GM23338 (cell line): ENCODE results near the gene E2F6. TPM values are rescaled to one million over a fixed set of nuclear protein-coding genes. Genes with fewer than 3 reads are reported as not detected.
A peak's percentile ranks its signal among the peaks of the same experiment; 100 is the strongest.

ENCODE experiments used
- ATAC-seq: fragments of 200-7000 bp; cut with Tn5 transposase; 3 replicates; pipeline ENCODE4 v1.9.1; 2020
- DNase-seq: peaks from one replicate; pipeline ENCODE4 v3.0.0-alpha.2; 2015; ENCODE audit warnings: low spot score
- H2AFZ ChIP-seq: fragments of 200-600 bp; sonication (generic); 2 replicates; pipeline ENCODE4 v1.8.0; 2016; ENCODE audit warnings: antibody characterized with exemption, mild to moderate bottlenecking, moderate library complexity
- H3F3A ChIP-seq: fragments of 200-600 bp; sonication (generic); replicated peaks from 2 replicates; pipeline ENCODE4 v1.8.0; 2017; ENCODE audit warnings: antibody characterized with exemption, mixed run types, low read depth
- H3K27ac ChIP-seq: fragments of 200-600 bp; sonication (generic); 2 replicates; pipeline ENCODE4 v1.6.1; 2016; ENCODE audit warnings: low read depth
- H3K27me3 ChIP-seq: fragments of 200-600 bp; sonication (generic); 2 replicates; pipeline ENCODE4 v1.8.0; 2016; ENCODE audit warnings: mild to moderate bottlenecking, mixed run types, moderate library complexity; ENCODE audit not compliant: insufficient read depth
- H3K36me3 ChIP-seq: fragments of 200-600 bp; sonication (generic); 2 replicates; pipeline ENCODE4 v1.8.0; 2016; ENCODE audit warnings: mild to moderate bottlenecking; ENCODE audit not compliant: insufficient read depth
- H3K4me1 ChIP-seq: fragments of 200-600 bp; sonication (generic); 2 replicates; pipeline ENCODE4 v1.8.0; 2016; ENCODE audit warnings: mild to moderate bottlenecking, moderate library complexity; ENCODE audit not compliant: insufficient read depth
- H3K4me2 ChIP-seq: fragments of 200-600 bp; sonication (generic); 2 replicates; pipeline ENCODE4 v1.7.1; 2017; ENCODE audit warnings: mixed run types
- H3K4me3 ChIP-seq: fragments of 200-600 bp; sonication (generic); 2 replicates; pipeline ENCODE4 v1.6.1; 2016; ENCODE audit warnings: mixed run types
- H3K79me2 ChIP-seq: fragments of 200-600 bp; sonication (generic); replicated peaks from 2 replicates; pipeline ENCODE4 v1.8.0; 2017; ENCODE audit warnings: mild to moderate bottlenecking; ENCODE audit not compliant: insufficient read depth
- H3K9me2 ChIP-seq: fragments of 200-600 bp; sonication (generic); 2 replicates; pipeline ENCODE4 v1.8.0; 2017; ENCODE audit not compliant: insufficient read depth
- H4K20me1 ChIP-seq: fragments of 200-600 bp; sonication (generic); replicated peaks from 2 replicates; pipeline ENCODE4 v1.8.0; 2017; ENCODE audit warnings: mild to moderate bottlenecking; ENCODE audit not compliant: insufficient read depth
- H3K27ac Mint-ChIP-seq: 2 replicates; pipeline ENCODE4 v1.8.0; 2020; ENCODE audit warnings: inconsistent platforms, mild to moderate bottlenecking, moderate library complexity, mixed read lengths
- H3K27me3 Mint-ChIP-seq: 3 replicates; pipeline ENCODE4 v1.8.0; 2022; ENCODE audit warnings: low read depth, mild to moderate bottlenecking, moderate library complexity, mixed read lengths, inconsistent platforms; ENCODE audit not compliant: insufficient read depth, poor library complexity
- H3K36me3 Mint-ChIP-seq: 3 replicates; pipeline ENCODE4 v1.8.0; 2021; ENCODE audit warnings: low read depth, mild to moderate bottlenecking, inconsistent platforms, moderate library complexity, mixed read lengths
- H3K4me1 Mint-ChIP-seq: 3 replicates; pipeline ENCODE4 v1.8.0; 2020; ENCODE audit warnings: mild to moderate bottlenecking, inconsistent platforms, mixed read lengths
- H3K4me3 Mint-ChIP-seq: 3 replicates; pipeline ENCODE4 v1.8.0; 2021; ENCODE audit warnings: moderate library complexity, mild to moderate bottlenecking, inconsistent platforms, mixed read lengths
- H3K9me3 Mint-ChIP-seq: 3 replicates; pipeline ENCODE4 v1.8.0; 2020; ENCODE audit warnings: moderate library complexity, mild to moderate bottlenecking, inconsistent platforms, mixed read lengths
- CREB1 ChIP-seq: fragments of 250-450 bp; sonication (Bioruptor Pico); IDR thresholded peaks from 2 replicates; pipeline ENCODE4 v1.5.0; 2020; ENCODE audit warnings: low read depth, mild to moderate bottlenecking, moderate library complexity
- EZH2 ChIP-seq: fragments of 200-600 bp; sonication (generic); IDR thresholded peaks from one replicate; pipeline ENCODE4 v1.8.0; 2017; ENCODE audit warnings: antibody characterized with exemption, mild to moderate bottlenecking, low read depth; ENCODE audit not compliant: unreplicated experiment
- EZH2phosphoT487 ChIP-seq: fragments of 200-600 bp; sonication (generic); IDR thresholded peaks from one replicate; pipeline ENCODE4 v1.8.1; 2018; ENCODE audit warnings: antibody characterized with exemption; ENCODE audit not compliant: unreplicated experiment
- JUNB ChIP-seq: IDR thresholded peaks from one replicate; pipeline ENCODE4 v1.6.1; 2016; ENCODE audit warnings: antibody characterized with exemption; ENCODE audit not compliant: unreplicated experiment
- NANOG ChIP-seq: IDR thresholded peaks from 2 replicates; pipeline ENCODE4 v1.6.1; 2016; ENCODE audit warnings: antibody characterized with exemption, borderline replicate concordance
- POLR2AphosphoS5 ChIP-seq: IDR thresholded peaks from 2 replicates; pipeline ENCODE4 v1.6.1; 2016; ENCODE audit warnings: antibody characterized with exemption, low read depth
- STAT1 ChIP-seq: IDR thresholded peaks from one replicate; pipeline ENCODE4 v1.6.1; 2016; ENCODE audit warnings: antibody characterized with exemption; ENCODE audit not compliant: unreplicated experiment
- ZNF114 ChIP-seq: fragments of 250-450 bp; sonication (Bioruptor Pico); IDR thresholded peaks from 2 replicates; pipeline ENCODE4 v1.5.0; 2020; ENCODE audit warnings: mild to moderate bottlenecking, moderate library complexity
- ZNF331 ChIP-seq: fragments of 250-450 bp; sonication (Bioruptor Pico); IDR thresholded peaks from 2 replicates; pipeline ENCODE4 v1.5.0; 2020; ENCODE audit warnings: low read depth, mild to moderate bottlenecking, moderate library complexity
- polyA plus RNA-seq: library from polyadenylated mRNA; unstranded; fragments of >200 nt; fragmentation: Nextera tagmentation; extraction: Ambion mirVana; gene quantifications from 2 replicates; pipeline ENCODE4 v1.2.1, GENCODE V29; 2016
- total RNA-seq: library from RNA; depleted of rRNA; stranded (reverse); fragments of >200 nt; shearing (Covaris generic); gene quantifications from 2 replicates; pipeline ENCODE4 v1.2.3, GENCODE V29; 2014
- TF ChIP-seq, protein P1 (sequence below), 2 experiments: fragments of 200-600 bp in 1 of 2; sonication (generic) in 1 of 2; conservative IDR thresholded peaks; 2 replicates each; pipeline versions ENCODE4 v1.5.1 to v1.6.1; 2016 to 2017; ENCODE audit warnings: antibody characterized with exemption in 2 of 2, low read depth in 2 of 2, mild to moderate bottlenecking in 2 of 2, moderate library complexity in 1 of 2
- TF ChIP-seq, protein P2 (sequence below): IDR thresholded peaks from one replicate; pipeline ENCODE4 v1.6.1; 2018; ENCODE audit warnings: antibody characterized with exemption; ENCODE audit not compliant: unreplicated experiment

Gene E2F6
- total and polyA plus RNA-seq, 2 experiments from 2014 or later, result 16.9 to 20.7 TPM

DNA sequence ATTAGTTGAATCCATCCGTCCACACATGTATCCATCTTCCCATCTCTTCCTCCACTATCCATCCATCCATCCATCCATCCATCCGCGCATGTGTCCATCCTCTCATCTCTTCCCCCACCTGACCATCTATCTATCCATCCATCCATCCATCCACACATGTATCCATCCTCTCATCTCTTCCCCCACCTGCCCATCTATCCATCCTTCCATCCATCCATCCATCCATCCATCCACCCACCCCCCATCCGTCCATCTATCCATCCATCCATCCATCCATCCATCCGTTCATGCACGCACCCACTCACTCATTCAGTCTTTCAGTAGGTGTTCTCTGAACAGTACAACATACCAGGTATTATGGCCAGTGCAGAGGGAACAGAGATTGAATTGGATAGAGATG is 48.9 kb upstream of the E2F6 start:
- Histone ChIP-seq H3F3A (no peaks in the 10 kb centered on the region), H3K79me2 (peaks cover 70% of the 10 kb centered on the region), H3K4me1 (peaks cover 36% of the 10 kb centered on the region), H3K27me3 (no peaks in the 10 kb centered on the region), H3K9me2 (peaks cover 16% of the 10 kb centered on the region; the same call in 1 of the 2 replicates), H3K36me3 (no peaks in the 10 kb centered on the region), H3K4me3 (no peak overlapping the region), H3K27ac (no peak overlapping the region), H4K20me1 (peaks cover 3% of the 10 kb centered on the region), H3K4me2 (0 out of 2 replicates have a peak overlapping the region, but pooled peaks have one; percentile 51), H2AFZ (no peak overlapping the region)
- DNase-seq (no peak), ATAC-seq (no peak)
- H3K4me3 Mint-ChIP-seq, result no peak overlapping the region
- H3K27ac Mint-ChIP-seq, result no peak overlapping the region
- TF ChIP-seq POLR2AphosphoS5 (no peak), NANOG (no peak), STAT1 (no peak), JUNB (no peak), CREB1 (no peak), EZH2phosphoT487 (no peak)
- TF ChIP-seq, protein P1, sequence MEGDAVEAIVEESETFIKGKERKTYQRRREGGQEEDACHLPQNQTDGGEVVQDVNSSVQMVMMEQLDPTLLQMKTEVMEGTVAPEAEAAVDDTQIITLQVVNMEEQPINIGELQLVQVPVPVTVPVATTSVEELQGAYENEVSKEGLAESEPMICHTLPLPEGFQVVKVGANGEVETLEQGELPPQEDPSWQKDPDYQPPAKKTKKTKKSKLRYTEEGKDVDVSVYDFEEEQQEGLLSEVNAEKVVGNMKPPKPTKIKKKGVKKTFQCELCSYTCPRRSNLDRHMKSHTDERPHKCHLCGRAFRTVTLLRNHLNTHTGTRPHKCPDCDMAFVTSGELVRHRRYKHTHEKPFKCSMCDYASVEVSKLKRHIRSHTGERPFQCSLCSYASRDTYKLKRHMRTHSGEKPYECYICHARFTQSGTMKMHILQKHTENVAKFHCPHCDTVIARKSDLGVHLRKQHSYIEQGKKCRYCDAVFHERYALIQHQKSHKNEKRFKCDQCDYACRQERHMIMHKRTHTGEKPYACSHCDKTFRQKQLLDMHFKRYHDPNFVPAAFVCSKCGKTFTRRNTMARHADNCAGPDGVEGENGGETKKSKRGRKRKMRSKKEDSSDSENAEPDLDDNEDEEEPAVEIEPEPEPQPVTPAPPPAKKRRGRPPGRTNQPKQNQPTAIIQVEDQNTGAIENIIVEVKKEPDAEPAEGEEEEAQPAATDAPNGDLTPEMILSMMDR (conservative IDR thresholded peaks at IDR 0.05; ENCODE audit: low read depth in 2 of 2), result no peak
- H3K9me3 Mint-ChIP-seq, result no peaks in the 10 kb centered on the region
- peaks cover 3% of the 10 kb centered on the region for H3K27me3 Mint-ChIP-seq
- H3K36me3 Mint-ChIP-seq, result no peaks in the 10 kb centered on the region
- peaks cover 51% of the 10 kb centered on the region for H3K4me1 Mint-ChIP-seq

DNA sequence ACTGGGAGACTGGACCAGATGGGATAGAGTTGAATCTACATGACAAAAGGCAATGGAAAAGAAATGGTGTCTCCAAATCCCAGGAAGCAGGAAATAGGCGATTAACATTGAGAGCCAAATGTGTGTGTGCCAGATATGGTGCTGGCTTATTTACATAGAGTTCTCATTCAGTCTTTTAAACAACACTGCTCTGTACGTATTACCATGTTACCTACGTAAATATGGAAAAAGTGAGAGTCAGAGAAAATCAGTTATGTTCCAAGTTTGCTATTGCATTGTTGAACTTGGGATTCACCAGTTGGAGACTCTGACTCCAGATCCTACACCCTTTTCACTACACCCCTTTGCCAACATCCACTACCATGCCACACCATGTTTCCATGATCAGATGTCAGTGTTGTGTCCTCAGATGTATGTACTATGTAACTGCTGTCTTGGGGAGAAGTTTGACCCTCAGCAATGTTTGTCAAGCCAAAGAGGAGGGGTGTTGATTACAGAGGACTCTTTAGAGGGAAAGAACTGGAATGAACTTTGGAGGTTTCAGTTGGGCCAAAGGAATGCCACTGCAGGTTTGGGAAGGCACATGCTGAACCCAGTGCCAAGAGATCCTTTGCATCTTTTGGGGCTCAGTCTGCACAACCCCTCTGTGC is 48.2 kb upstream of the E2F6 start:
- Histone ChIP-seq H3K36me3 (no peaks in the 10 kb centered on the region), H3K4me2 (peak overlapping the region; percentile 67), H3K27me3 (no peaks in the 10 kb centered on the region), H4K20me1 (peaks cover 3% of the 10 kb centered on the region), H3K79me2 (peaks cover 65% of the 10 kb centered on the region), H3K4me1 (peaks cover 36% of the 10 kb centered on the region), H3K9me2 (peaks cover 16% of the 10 kb centered on the region; the same call in 1 of the 2 replicates), H3F3A (no peaks in the 10 kb centered on the region), H3K4me3 (no peak overlapping the region), H3K27ac (no peak overlapping the region), H2AFZ (no peak overlapping the region)
- DNase-seq (no peak), ATAC-seq (no peak)
- Mint-ChIP-seq H3K4me3 (no peak overlapping the region; the same call in 2 of the 3 replicates), H3K27ac (no peak overlapping the region), H3K9me3 (no peaks in the 10 kb centered on the region), H3K4me1 (peaks cover 51% of the 10 kb centered on the region), H3K36me3 (no peaks in the 10 kb centered on the region), H3K27me3 (peaks cover 3% of the 10 kb centered on the region)
- TF ChIP-seq ZNF331 (CRISPR knock-in tag) (no peak), JUNB (no peak), EZH2 (no peak), ZNF114 (CRISPR knock-in tag) (no peak)
- TF ChIP-seq, protein P1 (conservative IDR thresholded peaks at IDR 0.05; ENCODE audit: low read depth in 2 of 2), result no peak
- TF ChIP-seq, protein P2, sequence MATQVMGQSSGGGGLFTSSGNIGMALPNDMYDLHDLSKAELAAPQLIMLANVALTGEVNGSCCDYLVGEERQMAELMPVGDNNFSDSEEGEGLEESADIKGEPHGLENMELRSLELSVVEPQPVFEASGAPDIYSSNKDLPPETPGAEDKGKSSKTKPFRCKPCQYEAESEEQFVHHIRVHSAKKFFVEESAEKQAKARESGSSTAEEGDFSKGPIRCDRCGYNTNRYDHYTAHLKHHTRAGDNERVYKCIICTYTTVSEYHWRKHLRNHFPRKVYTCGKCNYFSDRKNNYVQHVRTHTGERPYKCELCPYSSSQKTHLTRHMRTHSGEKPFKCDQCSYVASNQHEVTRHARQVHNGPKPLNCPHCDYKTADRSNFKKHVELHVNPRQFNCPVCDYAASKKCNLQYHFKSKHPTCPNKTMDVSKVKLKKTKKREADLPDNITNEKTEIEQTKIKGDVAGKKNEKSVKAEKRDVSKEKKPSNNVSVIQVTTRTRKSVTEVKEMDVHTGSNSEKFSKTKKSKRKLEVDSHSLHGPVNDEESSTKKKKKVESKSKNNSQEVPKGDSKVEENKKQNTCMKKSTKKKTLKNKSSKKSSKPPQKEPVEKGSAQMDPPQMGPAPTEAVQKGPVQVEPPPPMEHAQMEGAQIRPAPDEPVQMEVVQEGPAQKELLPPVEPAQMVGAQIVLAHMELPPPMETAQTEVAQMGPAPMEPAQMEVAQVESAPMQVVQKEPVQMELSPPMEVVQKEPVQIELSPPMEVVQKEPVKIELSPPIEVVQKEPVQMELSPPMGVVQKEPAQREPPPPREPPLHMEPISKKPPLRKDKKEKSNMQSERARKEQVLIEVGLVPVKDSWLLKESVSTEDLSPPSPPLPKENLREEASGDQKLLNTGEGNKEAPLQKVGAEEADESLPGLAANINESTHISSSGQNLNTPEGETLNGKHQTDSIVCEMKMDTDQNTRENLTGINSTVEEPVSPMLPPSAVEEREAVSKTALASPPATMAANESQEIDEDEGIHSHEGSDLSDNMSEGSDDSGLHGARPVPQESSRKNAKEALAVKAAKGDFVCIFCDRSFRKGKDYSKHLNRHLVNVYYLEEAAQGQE, result no peak
